Lung (tissue), 12 donors: ENCODE results near the gene DHRS12. TPM values are rescaled to one million over a fixed set of nuclear protein-coding genes. Genes with fewer than 3 reads are reported as not detected.
A peak's percentile ranks its signal among the peaks of the same experiment; 100 is the strongest.

Experiments used
- ATAC-seq: fragments of 200-7000 bp; cut with Tn5 transposase; one replicate; pipeline ENCODE4 v1.9.1; 2020; ENCODE audit warnings: moderate number of reproducible peaks; ENCODE audit not compliant: insufficient read depth, low FRiP score
- DNase-seq, 3 donors: peaks; one replicate each; pipeline ENCODE4 v3.0.0-alpha.2; 2013 to 2017
- H3K27ac ChIP-seq, 2 donors: one replicate each; pipeline ENCODE4 v1.5.1; 2013; ENCODE audit warnings: mild to moderate bottlenecking in 2 of 2, moderate library complexity in 2 of 2, control low read depth in 1 of 2, inconsistent platforms in 1 of 2, low read depth in 1 of 2, low read length in 1 of 2
- H3K27me3 ChIP-seq, 3 donors: one replicate each; pipeline ENCODE4 v1.5.1; 2013; ENCODE audit warnings: low read length in 2 of 3; ENCODE audit not compliant: control insufficient read depth in 3 of 3, insufficient read depth in 3 of 3
- H3K36me3 ChIP-seq, 4 donors: one replicate each; pipeline ENCODE4 v1.5.1; 2013; ENCODE audit warnings: low read length in 4 of 4, mild to moderate bottlenecking in 1 of 4, moderate library complexity in 1 of 4; ENCODE audit not compliant: control insufficient read depth in 4 of 4, insufficient read depth in 4 of 4
- H3K4me1 ChIP-seq, 5 donors: one replicate each; pipeline ENCODE4 v1.5.1; 2013; ENCODE audit warnings: low read length in 5 of 5, mild to moderate bottlenecking in 2 of 5, moderate library complexity in 1 of 5; ENCODE audit not compliant: control insufficient read depth in 5 of 5, insufficient read depth in 5 of 5
- H3K4me3 ChIP-seq: one replicate; pipeline ENCODE4 v1.5.1; 2013; ENCODE audit warnings: mild to moderate bottlenecking, control low read depth, moderate library complexity
- H3K9ac ChIP-seq, 2 donors: one replicate each; pipeline ENCODE4 v1.5.1; 2013; ENCODE audit warnings: low read length in 2 of 2, control low read depth in 1 of 2; ENCODE audit not compliant: insufficient read depth in 1 of 2
- H3K9me3 ChIP-seq, 4 donors: one replicate each; pipeline ENCODE4 v1.5.1; 2013; ENCODE audit warnings: low read length in 3 of 4, mild to moderate bottlenecking in 1 of 4, moderate library complexity in 1 of 4; ENCODE audit not compliant: control insufficient read depth in 4 of 4, insufficient read depth in 3 of 4
- WGBS, 2 donors: extraction: QIAGEN DNeasy Blood & Tissue Kit; methylation state at CpG; one replicate each; pipeline ENCODE4 v1.1.7; 2013; 5-methylcytosine and 5-hydroxymethylcytosine counted together
- polyA plus RNA-seq, 2 donors: library from polyadenylated mRNA; stranded (reverse); fragments of 200-250 nt; gene quantifications; one replicate each; pipeline ENCODE4 v1.2.1, GENCODE V29; 2013
- total RNA-seq, 2 donors: library from RNA; depleted of rRNA in 1 of 2; stranded (reverse); fragments of >200 nt in 1 of 2; gene quantifications; one replicate each; pipeline ENCODE4 v1.2.1, GENCODE V29; 2014 to 2021
- TF ChIP-seq, protein P1 (sequence below): IDR thresholded peaks from 2 replicates; pipeline ENCODE4 v1.5.1; 2012; ENCODE audit warnings: mild to moderate bottlenecking; ENCODE audit errors: control extremely low read depth, extremely low read depth
- donor health status: control.
- donor health status: control.
- donor health status: Bipolar disorder and iron deficiency.
- donor health status: healthy.
- donor health status: DM: yes; HTN: yes; CAD: no.

DHRS12 gene
- total and polyA plus RNA-seq, 4 donors = 8.5 to 17.9 (median 12.0) TPM

DNA sequence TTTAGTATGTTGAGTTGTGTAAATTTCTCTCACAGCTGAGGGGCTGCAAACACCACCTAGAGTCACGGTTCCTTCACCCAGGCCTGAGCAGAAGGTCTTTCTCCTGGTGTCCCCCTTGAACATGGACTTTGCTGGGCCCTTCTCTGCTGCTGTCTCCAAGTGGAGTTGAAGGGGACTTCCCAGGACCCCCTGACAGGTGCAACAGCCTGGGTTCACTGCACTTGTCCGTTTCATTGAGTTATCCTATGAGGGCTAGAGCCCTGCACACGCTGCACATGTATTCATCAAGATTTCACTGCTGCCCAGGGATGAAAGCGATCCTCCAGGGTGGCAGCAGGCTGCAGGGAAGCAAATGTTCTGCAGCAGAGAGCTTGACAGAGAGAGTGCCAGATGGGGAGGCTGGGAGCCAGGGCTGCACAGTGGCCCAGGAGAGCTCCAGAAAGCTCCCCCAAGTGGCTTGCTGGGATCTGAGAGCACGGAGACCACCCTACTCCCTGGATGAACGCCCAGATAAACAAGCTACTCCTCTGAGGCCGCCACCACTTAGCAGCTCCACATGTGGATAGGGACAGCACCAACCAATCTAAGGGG lies 30.7 kb upstream of the DHRS12 start:
- no peaks in the 10 kb centered on the region for H3K27me3 ChIP-seq
- 73 to 76% methylated on average over 7 of the region's 7 CpGs for WGBS, 2 donors
- no peak overlapping the region for H3K4me3 ChIP-seq
- H3K9ac ChIP-seq = no peak overlapping the region
- TF ChIP-seq, protein P1, sequence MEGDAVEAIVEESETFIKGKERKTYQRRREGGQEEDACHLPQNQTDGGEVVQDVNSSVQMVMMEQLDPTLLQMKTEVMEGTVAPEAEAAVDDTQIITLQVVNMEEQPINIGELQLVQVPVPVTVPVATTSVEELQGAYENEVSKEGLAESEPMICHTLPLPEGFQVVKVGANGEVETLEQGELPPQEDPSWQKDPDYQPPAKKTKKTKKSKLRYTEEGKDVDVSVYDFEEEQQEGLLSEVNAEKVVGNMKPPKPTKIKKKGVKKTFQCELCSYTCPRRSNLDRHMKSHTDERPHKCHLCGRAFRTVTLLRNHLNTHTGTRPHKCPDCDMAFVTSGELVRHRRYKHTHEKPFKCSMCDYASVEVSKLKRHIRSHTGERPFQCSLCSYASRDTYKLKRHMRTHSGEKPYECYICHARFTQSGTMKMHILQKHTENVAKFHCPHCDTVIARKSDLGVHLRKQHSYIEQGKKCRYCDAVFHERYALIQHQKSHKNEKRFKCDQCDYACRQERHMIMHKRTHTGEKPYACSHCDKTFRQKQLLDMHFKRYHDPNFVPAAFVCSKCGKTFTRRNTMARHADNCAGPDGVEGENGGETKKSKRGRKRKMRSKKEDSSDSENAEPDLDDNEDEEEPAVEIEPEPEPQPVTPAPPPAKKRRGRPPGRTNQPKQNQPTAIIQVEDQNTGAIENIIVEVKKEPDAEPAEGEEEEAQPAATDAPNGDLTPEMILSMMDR = no peak
- H3K27ac ChIP-seq = no peak overlapping the region
- no peaks in the 10 kb centered on the region for H3K36me3 ChIP-seq
- ATAC-seq (no peak), DNase-seq (peak; percentile 62 to 82 (median 67))
- H3K4me1 ChIP-seq = peaks cover 0 to 1% (median 0%) of the 10 kb centered on the region in 5 donors
- H3K9me3 ChIP-seq = no peaks in the 10 kb centered on the region

DNA sequence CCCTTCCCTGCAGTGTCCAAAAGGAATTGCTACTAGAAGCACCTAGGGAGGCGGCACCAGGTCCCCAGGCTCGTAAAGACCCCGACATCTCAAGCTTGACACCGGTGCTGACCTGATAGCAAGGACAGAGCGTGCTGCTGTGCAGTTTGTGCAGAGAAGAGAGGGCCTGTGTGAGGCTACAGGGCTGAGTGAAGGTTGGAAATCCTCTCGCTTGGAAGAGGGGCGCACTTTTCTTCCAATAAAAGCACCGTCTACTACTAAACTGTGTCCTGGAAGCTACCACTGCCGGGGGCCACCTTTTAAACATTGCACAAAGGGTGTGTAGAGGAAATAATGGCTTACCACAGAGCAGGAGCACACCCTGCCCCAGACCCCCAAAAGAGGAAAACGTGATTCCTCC lies 30.0 kb upstream of the DHRS12 start:
- Histone ChIP-seq H3K9me3 (no peaks in the 10 kb centered on the region), H3K4me1 (peaks cover 0 to 1% (median 0%) of the 10 kb centered on the region in 5 donors), H3K27ac (no peak overlapping the region), H3K36me3 (no peaks in the 10 kb centered on the region), H3K9ac (no peak overlapping the region), H3K4me3 (no peak overlapping the region), H3K27me3 (no peaks in the 10 kb centered on the region)
- ATAC-seq = no peak
- TF ChIP-seq, protein P1 = no peak
- 69 to 77% methylated on average over 10 of the region's 10 CpGs for WGBS, 2 donors
- DNase-seq = no peak

DNA sequence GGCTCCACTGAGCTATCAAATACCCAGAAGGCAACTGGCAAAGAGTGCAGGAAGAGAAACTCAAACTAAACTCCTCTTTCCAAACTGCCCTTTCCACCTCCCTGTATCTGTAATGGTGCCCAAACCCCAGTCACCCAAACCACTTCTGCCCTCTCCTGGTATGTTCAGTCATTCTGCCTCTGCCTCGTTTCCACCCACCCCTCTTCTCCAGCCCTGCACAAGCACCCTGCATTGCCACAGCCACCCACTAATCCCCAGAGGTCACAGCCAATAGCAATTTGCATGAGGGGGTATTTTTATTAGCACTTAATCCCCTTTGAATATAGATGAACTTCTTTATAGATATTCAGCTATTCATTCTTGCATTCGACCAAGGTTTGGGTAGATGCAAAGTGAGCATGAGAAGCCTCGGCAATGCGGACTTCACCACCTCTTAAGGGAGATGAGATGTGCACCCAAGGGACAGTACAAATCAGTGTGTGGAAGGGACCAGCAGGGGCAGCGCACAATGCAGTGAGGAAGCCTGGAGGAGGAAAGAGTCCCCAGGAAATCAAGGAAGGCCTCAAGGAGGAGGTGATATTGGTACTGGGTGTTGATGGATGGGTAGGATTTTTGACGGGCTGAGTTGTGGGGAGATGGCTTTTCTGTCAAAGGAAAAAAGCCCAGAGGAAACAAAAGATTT lies 28.6 kb upstream of the DHRS12 start:
- DNase-seq = peak in 1 of 3 donors; percentile 30
- WGBS, 2 donors = 73 to 75% methylated on average over 6 of the region's 6 CpGs
- Histone ChIP-seq H3K4me3 (no peak overlapping the region), H3K27ac (no peak overlapping the region), H3K4me1 (peaks cover 0 to 1% (median 0%) of the 10 kb centered on the region in 5 donors), H3K36me3 (no peaks in the 10 kb centered on the region), H3K27me3 (no peaks in the 10 kb centered on the region), H3K9me3 (no peaks in the 10 kb centered on the region), H3K9ac (no peak overlapping the region)
- peak; percentile 23 for ATAC-seq
- TF ChIP-seq, protein P1 = peak; percentile 37
